AG10803 (cell line): ENCODE data around the gene SNRPN.
A peak's percentile ranks its signal among the peaks of the same experiment; 100 is the strongest.

Experiments used
- DNase-seq: peaks from one replicate; pipeline ENCODE4 v3.0.0; 2010; ENCODE audit warnings: low read depth
- H3K4me3 ChIP-seq: 2 replicates; pipeline ENCODE4 v1.5.1; 2011; ENCODE audit warnings: mild to moderate bottlenecking, low read length, control low read depth
- CTCF ChIP-seq: conservative IDR thresholded peaks from 2 replicates; pipeline ENCODE4 v1.5.1; 2011; ENCODE audit warnings: mild to moderate bottlenecking, low read length, control low read depth, inconsistent platforms

The SNRPN gene

GRCh38 chr15:24976932-24977331, 22.1 kb downstream of the SNRPN start:
- TF ChIP-seq CTCF, result no peak
- H3K4me3 ChIP-seq, result no peak overlapping the region
- no peak for DNase-seq

- H3K4me3 ChIP-seq, result no peak overlapping the region
- DNase-seq, result no peak
- no peak for TF ChIP-seq CTCF
Measured at GRCh38 chr15:24977686-24978085, 22.9 kb downstream of the SNRPN start.

GRCh38 chr15:24985224-24985623, 30.4 kb downstream of the SNRPN start:
- DNase-seq, result no peak
- no peak overlapping the region for H3K4me3 ChIP-seq
- TF ChIP-seq CTCF, result no peak

- H3K4me3 ChIP-seq, result no peak overlapping the region
- no peak for DNase-seq
- no peak for TF ChIP-seq CTCF
Measured at GRCh38 chr15:24986653-24987052, 31.9 kb downstream of the SNRPN start.

DNA sequence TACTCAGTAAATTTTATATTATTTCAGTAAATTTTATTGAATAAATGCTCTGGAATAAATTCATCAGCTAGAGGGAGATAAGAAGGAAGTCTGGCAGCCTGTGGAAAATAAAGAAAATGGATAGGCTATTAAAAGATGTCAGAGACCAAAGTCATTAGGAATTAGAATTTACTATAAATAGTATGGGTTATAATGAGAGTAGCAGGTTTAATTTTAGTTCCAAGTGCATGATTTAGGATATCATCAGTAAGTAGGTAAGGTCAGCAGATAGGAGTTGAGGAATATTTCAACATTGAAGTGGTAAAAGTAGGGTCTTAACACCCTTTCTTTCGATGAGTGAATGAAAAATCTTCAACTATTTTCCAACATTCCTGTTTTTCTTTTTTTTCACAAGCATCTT, 64.6 kb downstream of the SNRPN start:
- no peak overlapping the region for H3K4me3 ChIP-seq
- no peak for DNase-seq
- TF ChIP-seq CTCF, result no peak

DNA sequence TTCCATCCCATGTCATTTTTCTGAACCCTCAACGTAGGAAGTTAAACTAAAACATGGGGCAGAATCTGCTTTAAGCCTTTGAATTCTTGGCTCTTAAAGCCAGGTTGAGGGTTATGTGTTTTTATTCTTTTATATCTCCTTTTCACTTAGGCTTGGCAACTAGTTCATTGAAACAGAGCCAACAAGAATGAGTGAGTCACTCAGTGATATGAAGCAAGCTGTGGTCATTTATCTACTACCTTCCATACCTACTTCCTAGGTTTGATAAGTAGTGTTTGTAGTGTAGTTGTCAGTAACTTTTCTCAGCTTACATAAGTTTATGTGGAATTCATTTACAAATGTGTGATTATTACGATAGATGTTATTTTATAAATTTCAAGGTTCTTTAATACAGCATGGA, 67.4 kb downstream of the SNRPN start:
- DNase-seq, result peak; percentile 1
- no peak for TF ChIP-seq CTCF
- H3K4me3 ChIP-seq, result no peak overlapping the region
